Measurements from ENCODE around the gene SHANK2. TPM values are rescaled to one million over a fixed set of nuclear protein-coding genes. Genes with fewer than 3 reads are reported as not detected.

Gene SHANK2
- polyA plus RNA-seq, 3 donors: not detected

DNA sequence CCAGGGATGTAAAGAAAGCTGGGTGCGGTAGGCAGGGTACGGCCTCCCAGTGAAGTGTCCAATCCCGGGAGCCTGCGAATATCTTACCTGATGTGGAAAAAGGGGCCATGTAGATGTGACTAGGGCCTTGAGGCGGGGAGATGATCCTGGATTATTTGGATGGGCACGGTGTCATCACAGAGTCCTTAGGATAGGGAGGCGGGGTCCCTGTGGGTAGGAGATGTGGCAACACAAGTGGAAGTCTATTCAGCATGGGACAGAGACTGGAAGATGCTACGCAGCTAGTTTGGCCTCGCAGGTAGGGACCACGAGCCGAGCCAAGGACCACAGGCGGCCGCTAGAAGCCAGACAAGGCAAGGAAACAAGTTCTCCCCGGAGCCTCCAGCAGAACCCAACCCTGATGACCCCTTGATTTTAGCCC is 46.4 kb upstream of the SHANK2 start:
- peaks cover 4 to 17% of the 10 kb centered on the region in 2 donors for H3K9me3 ChIP-seq (replicated peaks in 1 of 2; ENCODE audit: control insufficient read depth in 1 of 2, insufficient read depth in 1 of 2, low read length in 2 of 2)
- Mint-ChIP-seq H3K9me3 (peaks cover 0 to 16% (median 7%) of the 10 kb centered on the region in 7 donors), H3K36me3 (no peaks in the 10 kb centered on the region)

DNA sequence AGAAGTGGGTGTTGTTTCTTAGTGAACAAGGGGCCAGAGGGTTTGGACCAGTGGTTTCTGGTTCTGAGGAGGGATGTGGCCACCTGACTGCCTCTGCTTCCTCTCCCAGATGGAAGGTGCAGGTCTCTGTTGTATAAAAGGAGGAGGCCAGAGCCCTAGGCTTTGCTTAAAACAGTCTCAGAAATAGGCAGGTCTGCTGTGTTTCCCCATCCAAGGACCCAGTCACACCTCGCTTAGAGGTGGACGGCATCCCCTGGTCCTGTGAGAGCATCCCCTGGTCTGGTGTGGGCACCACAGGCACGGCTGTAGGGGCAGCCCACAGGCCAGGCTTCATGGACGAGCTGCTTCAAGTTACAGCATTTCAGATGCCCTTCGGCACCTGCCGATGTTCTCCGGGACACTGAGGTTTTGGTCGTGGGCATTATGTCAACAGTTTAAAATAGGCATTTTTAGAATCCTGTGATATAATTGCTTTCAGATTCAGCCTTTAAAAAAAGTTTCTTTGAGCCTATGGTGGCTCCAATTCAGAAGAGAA is 45.7 kb upstream of the SHANK2 start:
- TF ChIP-seq CTCF (IDR thresholded peaks at IDR 0.05): no peak
- intact Hi-C loops (cut with micrococcal nuclease): no loop called here
- no peaks in the 10 kb centered on the region for H4K20me1 ChIP-seq (ENCODE audit: insufficient read depth, low read length)
- H3K9ac ChIP-seq (ENCODE audit: insufficient read depth, low read length, poor library complexity, severe bottlenecking): no peak overlapping the region
- no peak overlapping the region for H3K4me3 ChIP-seq (replicated peaks in 1 of 3; ENCODE audit: low read depth in 2 of 3, low read length in 3 of 3)
- H3K4me1 ChIP-seq (ENCODE audit: control insufficient read depth in 1 of 2, insufficient read depth in 2 of 2, low read length in 2 of 2): no peaks in the 10 kb centered on the region
- 91% methylated on average over 4 of the region's 8 CpGs for WGBS (ENCODE audit: insufficient coverage)
- Mint-ChIP-seq H3K4me3 (no peak overlapping the region), H3K36me3 (no peaks in the 10 kb centered on the region), H3K9me3 (peaks cover 0 to 16% (median 9%) of the 10 kb centered on the region in 7 donors), H3K4me1 (no peaks in the 10 kb centered on the region), H3K27ac (no peak overlapping the region), H3K27me3 (ENCODE audit: low read depth in 3 of 3) (peaks cover 6 to 7% (median 7%) of the 10 kb centered on the region in 3 donors)
- H3K27me3 ChIP-seq (ENCODE audit: control insufficient read depth in 2 of 2, insufficient read depth in 2 of 2, low read length in 2 of 2): no peaks in the 10 kb centered on the region
- H3K27ac ChIP-seq (ENCODE audit: low read depth in 1 of 2, low read length in 2 of 2): no peak overlapping the region
- H3K79me2 ChIP-seq (ENCODE audit: insufficient read depth, low read length): no peaks in the 10 kb centered on the region
- H2AFZ ChIP-seq (ENCODE audit: insufficient read depth, low read depth, low read length, poor library complexity, severe bottlenecking): no peak overlapping the region
- H3K4me2 ChIP-seq (replicated peaks; ENCODE audit: extremely low read depth, low read length, poor library complexity, severe bottlenecking): no peak overlapping the region
- no peaks in the 10 kb centered on the region for H3K36me3 ChIP-seq (replicated peaks in 1 of 2; ENCODE audit: control insufficient read depth in 1 of 2, insufficient read depth in 2 of 2, low read length in 2 of 2)
- H3K9me3 ChIP-seq (replicated peaks in 1 of 2; ENCODE audit: control insufficient read depth in 1 of 2, insufficient read depth in 1 of 2, low read length in 2 of 2): peaks cover 4 to 17% of the 10 kb centered on the region in 2 donors
- DNase-seq: no peak

More for the DNA sequence above, 46.4 kb upstream of the SHANK2 start:
- H3K27ac ChIP-seq (ENCODE audit: low read depth in 1 of 2, low read length in 2 of 2): no peak overlapping the region
- no peak for TF ChIP-seq CTCF (IDR thresholded peaks at IDR 0.05)
- intact Hi-C loops (cut with micrococcal nuclease): no loop called here
- H3K36me3 ChIP-seq (replicated peaks in 1 of 2; ENCODE audit: control insufficient read depth in 1 of 2, insufficient read depth in 2 of 2, low read length in 2 of 2): no peaks in the 10 kb centered on the region
- H3K27ac Mint-ChIP-seq: peak overlapping the region in 1 of 7 donors; percentile 13
- no peak overlapping the region for H3K4me2 ChIP-seq (replicated peaks; ENCODE audit: extremely low read depth, low read length, poor library complexity, severe bottlenecking)
- no peak overlapping the region for H3K4me3 ChIP-seq (replicated peaks in 1 of 3; ENCODE audit: low read depth in 2 of 3, low read length in 3 of 3)
- H2AFZ ChIP-seq (ENCODE audit: insufficient read depth, low read depth, low read length, poor library complexity, severe bottlenecking): no peak overlapping the region
- WGBS (ENCODE audit: insufficient coverage): 89% methylated on average over 14 of the region's 14 CpGs
- no peaks in the 10 kb centered on the region for H3K4me1 ChIP-seq (ENCODE audit: control insufficient read depth in 1 of 2, insufficient read depth in 2 of 2, low read length in 2 of 2)
- H3K9ac ChIP-seq (ENCODE audit: insufficient read depth, low read length, poor library complexity, severe bottlenecking): no peak overlapping the region
- no peak for DNase-seq
- no peak overlapping the region for H3K4me3 Mint-ChIP-seq
- no peaks in the 10 kb centered on the region for H3K4me1 Mint-ChIP-seq
- H3K79me2 ChIP-seq (ENCODE audit: insufficient read depth, low read length): no peaks in the 10 kb centered on the region
- H3K27me3 Mint-ChIP-seq (ENCODE audit: low read depth in 3 of 3): peaks cover 6 to 7% (median 7%) of the 10 kb centered on the region in 3 donors
- H3K27me3 ChIP-seq (ENCODE audit: control insufficient read depth in 2 of 2, insufficient read depth in 2 of 2, low read length in 2 of 2): no peaks in the 10 kb centered on the region
- no peaks in the 10 kb centered on the region for H4K20me1 ChIP-seq (ENCODE audit: insufficient read depth, low read length)
